Measurements from ENCODE around the gene KRT73.

Gene KRT73

GRCh38 chr12:52645120-52645761, 26.9 kb upstream of the KRT73 start:
- DNase-seq = no peak

GRCh38 chr12:52644078-52644415, 25.7 kb upstream of the KRT73 start:
- DNase-seq = no peak

DNA sequence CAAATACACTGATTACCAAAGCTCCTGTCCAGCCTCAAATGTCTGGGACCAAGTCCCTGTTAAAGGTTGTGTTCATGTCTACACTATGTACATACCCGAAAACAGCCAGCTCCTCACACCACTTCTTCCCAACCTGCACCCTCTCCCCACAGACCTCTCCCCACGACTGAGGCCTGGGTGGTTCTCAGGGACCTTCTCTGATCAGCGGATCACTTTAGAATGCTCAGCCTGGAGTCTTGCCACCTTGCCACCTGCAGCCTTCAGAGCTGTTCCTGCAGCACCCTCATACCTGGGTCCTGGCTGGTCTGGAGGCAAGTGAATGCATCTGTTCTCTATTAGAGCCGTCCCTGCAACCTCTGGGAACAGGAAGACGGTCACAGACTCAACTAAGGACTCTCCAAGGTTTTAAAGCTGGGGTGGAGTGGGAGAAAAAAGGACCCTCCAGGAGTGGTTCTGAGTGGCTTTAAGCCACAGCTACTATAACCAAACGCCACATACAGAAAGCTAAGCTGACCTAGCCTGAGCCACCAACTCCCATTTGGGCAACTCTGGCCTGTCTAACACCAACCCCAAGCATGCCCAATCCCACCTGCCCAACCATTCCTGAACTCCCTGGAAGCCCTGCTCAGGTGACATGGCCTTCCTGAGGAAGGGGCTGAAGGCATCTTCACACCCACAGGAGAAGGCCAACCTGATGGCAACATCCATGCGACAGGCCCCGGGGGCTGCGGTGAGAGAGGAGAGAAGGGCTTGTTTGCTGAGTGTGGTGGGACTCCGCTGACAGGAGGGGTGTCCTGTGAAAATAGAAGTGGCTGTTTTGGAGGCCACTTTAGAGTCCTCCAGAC, 25.1 kb upstream of the KRT73 start:
- no peak for DNase-seq

DNA sequence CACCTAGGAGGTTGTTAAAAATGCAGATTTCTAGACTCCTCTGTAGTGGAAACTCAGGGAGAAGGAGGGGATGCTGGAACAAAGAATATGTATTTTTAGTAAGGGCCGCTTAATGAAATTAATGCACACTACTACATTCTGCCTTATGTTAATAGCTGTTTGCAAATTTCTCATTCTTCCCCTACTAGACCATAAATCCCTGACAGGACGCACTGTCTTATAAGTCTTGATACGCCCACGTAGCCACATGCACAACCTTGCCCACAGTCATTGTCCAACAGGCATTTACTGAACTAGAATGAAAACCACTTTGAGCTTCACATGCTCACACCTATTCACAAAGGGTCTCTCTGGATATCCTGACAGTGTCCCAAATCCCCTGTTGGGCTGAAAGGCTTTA, 23.1 kb upstream of the KRT73 start:
- no peak for DNase-seq

DNA sequence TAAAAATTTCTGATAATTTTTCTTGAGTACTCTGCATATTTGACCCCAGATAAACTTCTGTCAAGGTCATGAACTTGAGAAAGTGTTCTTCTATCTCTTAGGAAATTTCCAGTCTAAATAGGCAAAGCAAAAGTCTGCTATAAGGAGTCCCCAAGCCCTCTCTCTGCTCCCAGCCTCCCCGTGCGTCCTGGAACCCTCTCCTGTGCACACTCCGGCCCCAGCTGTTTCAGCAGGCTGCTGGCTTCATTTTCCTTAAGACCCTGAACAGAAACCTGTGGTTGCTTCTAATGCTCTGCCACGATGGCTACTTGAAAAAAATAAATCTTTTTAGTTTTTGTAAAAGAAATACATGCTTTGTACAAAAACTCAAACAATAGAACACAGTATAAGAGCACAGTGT, 18.9 kb upstream of the KRT73 start:
- DNase-seq = no peak

- DNase-seq = no peak
Observed at GRCh38 chr12:52636592-52637258, 18.4 kb upstream of the KRT73 start.

DNA sequence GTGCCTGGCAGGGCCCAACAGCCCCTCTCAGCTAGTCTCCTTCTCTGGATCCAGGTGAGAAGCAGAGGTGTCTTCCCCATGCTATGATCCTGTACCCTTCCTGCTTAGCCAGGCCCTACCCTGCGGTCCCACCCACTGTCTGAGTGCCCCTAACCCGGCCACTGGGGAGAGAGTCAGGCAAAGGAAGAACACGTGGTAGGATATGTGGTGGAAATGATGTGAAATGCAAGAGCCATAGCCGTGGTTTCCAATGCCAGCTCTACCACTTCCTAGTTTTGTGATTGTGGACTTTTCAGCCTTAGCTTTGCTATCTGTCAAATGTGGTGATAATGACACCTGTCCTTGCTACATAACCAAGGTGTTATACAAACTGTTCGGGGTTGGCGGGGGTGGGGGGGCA, 17.8 kb upstream of the KRT73 start:
- DNase-seq = no peak

GRCh38 chr12:52634266-52635056, 16.1 kb upstream of the KRT73 start:
- peak; percentile 87 for DNase-seq

DNA sequence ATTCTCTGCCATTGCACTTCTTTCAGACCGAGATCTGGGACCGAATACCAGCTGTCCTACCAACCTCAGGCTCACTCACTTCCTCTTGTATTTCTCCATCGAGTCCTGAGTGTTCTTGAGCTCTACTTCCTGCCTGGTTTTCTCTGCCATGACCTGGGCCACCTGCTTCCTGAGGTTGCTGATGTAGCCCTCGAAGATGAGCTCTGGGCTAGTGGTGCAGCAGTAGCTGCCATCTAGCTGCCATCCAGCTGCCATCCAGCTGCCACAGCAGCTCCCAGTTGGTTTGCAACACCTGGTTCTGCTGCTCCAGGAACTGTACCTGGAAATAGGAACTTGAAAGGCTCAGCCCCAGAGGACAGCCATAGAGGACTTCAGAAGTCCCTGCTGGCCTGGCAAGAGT, 15.0 kb upstream of the KRT73 start:
- no peak for DNase-seq

- no peak for DNase-seq
Observed at GRCh38 chr12:52632656-52633055, 14.3 kb upstream of the KRT73 start.

- DNase-seq = no peak
Observed at GRCh38 chr12:52631676-52632459, 13.5 kb upstream of the KRT73 start.

GRCh38 chr12:52631264-52631663, 12.9 kb upstream of the KRT73 start:
- DNase-seq = no peak

DNA sequence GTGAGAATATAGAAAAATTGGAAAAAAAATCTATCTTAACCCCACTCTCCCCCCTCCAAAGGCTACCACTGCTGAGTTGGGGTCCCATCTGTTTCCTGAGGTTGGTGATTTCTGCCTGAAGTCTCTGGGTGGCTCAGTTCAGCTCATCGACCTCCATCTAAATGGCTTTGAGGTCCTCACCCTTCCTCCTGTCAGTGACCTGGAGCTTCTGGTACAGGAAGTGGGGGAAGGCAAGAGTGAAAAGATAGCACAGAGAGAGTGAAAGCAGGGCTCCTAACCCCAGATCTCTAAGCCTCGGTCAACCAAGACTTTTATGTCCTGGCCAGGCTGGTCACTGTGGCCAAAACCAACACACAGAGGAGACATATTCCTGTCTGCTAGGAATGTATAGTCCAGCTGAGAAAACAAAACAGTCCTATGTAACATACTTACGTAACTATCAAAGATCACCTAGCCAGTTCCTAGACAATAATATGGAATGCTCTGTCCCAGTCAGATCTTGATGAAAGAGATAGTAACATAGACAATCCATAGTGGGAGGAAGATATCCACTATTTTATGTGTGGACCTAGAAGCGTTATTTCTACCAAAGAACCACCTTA, 12.3 kb upstream of the KRT73 start:
- DNase-seq = no peak

DNA sequence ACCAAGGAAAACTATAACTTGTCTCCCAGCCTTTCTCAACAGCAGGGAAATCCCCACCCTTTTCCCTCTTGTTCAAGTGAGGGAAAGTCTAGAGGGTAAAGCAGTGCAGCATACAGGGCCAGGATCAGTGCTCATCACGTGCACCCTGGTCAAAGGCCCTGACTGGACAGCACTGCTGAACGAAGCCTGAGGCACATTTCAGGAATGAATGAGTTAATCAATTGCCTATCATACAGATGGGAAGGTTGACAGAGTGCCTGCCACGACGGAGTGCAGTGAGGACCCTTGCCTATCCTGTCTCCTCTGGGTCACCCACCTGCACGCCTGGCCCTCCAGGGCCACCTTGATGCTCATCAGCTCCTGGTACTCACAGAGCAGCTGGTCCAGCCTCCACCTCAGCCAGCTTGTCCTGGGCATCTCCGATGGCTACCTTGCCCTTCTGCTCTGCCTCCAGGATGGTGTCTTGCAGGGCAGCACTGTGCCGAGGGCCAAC, 11.7 kb upstream of the KRT73 start:
- no peak for DNase-seq

- no peak for DNase-seq
Observed at GRCh38 chr12:52629281-52630007, 11.1 kb upstream of the KRT73 start.

DNA sequence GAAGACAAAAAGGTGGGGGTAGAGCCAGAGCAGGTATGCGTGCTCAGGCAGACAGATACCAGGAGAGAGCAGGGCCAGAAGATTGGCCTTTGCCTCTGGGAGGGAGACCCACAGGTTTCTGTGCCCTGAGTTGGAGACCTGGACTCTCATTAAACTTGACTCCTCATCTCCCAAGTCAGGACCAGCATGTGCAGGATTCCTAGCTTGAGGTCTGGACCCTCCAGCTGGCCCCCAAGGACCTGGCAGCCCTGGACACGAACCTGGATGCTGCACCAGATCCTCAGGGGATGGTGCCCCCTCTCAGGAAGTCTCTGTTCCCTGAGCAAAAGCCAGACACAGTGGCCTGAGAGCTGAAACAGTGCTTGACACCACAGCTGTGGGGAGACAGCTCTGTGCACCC, 10.5 kb upstream of the KRT73 start:
- DNase-seq = no peak

DNA sequence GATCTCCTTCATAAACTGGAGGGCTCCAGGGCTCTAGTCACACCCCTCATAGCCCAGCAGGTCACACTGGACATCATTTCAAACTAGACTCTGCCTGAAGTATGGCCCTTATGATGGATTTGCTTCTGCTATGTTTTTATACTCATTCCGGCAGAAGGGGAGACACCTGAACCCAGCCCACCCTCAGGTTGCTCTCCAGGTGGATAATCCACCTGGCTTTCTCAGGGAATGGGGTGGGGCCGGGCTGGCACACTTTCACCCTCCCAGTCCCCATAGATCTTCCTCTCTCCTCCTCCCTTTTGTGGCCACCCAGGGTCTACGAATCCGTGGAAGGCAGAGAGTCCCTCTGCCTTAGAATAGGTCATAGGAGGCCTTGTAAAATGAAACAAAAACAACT, 9.8 kb upstream of the KRT73 start:
- DNase-seq = no peak

DNA sequence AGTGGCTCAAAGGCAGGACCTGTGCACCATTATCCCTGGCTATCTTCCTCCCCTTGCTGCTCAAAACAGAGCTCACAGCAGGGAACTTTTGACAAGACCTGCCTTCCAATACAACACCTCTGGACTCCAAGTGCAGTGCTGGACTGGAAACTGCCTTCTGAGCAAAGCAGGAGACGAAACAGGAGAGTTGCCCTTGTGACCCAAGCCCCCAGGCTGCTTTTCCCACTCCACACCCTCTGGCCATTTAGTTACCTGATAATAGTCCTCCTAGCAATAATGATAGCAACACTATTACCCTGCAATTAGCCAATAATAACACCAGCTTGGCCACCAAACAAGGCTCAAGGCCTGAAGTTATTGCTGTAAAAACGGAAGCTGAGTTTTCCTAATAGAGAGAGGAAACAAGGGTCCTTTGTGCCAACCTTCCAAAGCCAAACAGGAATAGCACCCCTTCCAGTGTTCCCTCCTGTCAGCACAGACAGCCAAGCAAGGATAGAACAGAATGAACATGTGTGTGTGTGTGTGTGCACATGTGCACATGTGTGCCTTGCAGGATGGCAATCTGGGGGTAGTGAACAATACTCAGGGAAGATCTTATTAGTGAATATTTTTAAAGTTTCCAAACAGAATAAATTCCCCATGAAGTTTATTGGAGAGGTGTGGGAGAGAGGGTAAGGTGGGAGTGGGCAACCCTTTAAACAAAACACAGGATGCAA, 9.2 kb upstream of the KRT73 start:
- no peak for DNase-seq

DNA sequence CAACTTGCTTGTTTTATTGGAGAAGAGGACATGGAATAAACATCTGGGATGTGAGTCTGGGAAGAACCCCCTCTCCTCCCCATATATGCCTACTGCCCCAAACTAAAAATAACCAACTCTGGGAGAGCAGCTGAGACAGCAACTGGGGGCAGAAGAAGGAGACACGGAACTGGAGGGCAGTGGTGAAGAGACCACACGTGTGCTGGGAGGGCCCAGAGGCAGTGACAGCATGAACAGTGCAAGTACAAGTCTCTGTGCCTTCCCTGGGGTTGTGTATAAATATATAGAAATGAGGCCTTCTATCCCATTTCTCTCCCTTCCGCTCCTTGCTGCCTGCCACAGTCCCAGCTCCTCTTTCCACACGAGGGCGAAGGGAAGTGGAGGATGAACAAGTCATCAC, 4.0 kb upstream of the KRT73 start:
- no peak for DNase-seq

DNA sequence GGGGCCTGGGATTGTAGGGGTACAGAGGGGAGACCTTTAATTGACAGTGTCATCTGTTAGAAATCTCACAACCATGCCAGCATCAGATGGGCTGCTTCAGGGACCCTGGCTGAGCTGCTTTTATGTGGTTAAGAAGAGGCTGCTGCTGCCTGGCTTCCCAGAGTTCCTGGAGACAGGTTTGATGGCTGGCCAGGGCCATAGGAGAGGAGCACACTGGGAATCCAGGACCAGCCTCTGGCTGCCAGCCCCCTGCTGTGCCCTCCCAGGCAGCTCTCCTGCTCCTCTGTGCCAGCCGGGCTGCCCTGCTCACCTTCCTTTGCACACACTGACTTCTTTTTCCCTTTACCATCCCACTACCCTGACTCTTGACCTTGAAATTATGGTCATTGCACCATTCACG, 507 bp upstream of the KRT73 start:
- no peak for DNase-seq

DNA sequence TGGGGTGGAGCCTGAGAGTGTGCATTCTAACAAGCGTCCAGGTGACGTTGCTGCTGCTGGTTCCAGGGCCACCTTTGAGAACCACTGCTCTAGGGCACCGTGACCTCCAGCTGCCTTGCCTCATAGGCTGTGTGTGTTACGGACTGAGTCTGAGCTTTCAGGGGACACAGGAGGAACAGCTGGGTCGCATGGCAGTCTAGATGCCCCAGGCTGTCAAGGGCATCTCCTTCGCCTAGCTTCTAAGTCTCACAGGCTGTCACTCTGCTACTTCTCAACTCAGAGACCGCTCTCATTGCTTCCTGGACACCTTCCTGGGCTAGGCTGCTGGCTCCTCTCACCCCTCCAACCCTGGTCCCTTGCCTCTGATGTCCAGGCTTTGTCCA, 965 bp downstream of the KRT73 start:
- DNase-seq = no peak
